ENCODE measurements around the gene CDKAL1. TPM values are rescaled to one million over a fixed set of nuclear protein-coding genes. Genes with fewer than 3 reads are reported as not detected.
"Not testable (repeated sequence)": the region's sequence is repeated elsewhere in the genome, so short reads cannot be mapped to it uniquely, and the experiment has no call there.

CDKAL1 gene
- total RNA-seq, 2 experiments from 2014 or later: 20.4 TPM

DNA sequence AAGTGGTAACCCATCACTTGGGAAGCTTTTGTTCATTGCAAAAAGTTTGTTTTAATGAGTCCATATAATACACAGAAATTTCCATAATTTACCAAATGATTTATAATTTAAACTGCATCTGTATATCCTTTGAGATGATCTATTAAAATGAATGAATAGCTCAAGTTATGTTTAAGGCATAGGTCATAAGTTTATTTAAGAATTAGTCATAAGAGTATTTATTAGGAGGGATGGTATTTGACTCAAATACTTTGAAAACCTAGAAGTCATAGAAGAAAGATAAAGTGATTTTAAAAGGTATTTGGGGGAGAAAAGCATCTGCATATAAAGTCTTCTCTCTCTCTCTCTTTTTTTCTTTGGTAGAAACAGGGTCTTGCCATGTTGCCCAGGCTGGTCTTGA, 388.5 kb downstream of the CDKAL1 start:
- no peak overlapping the region for H3K27ac Mint-ChIP-seq
- DNase-seq: no peak
- intact Hi-C loops (cut with micrococcal nuclease): loop anchor here (5.0 kb wide), 1 partner anchor 85 kb away; no protein-coding TSS in a partner anchor
- H3K4me3 Mint-ChIP-seq: no peak overlapping the region
- peaks cover 20% of the 10 kb centered on the region for H3K4me1 Mint-ChIP-seq (ENCODE audit: low read depth)
- CTCF ChIA-PET: no interaction called here
- H3K36me3 Mint-ChIP-seq (ENCODE audit: low read depth): peaks cover 13% of the 10 kb centered on the region
- H3K27me3 Mint-ChIP-seq (ENCODE audit: low read depth): no peaks in the 10 kb centered on the region
- H3K9me3 Mint-ChIP-seq: no peaks in the 10 kb centered on the region

DNA sequence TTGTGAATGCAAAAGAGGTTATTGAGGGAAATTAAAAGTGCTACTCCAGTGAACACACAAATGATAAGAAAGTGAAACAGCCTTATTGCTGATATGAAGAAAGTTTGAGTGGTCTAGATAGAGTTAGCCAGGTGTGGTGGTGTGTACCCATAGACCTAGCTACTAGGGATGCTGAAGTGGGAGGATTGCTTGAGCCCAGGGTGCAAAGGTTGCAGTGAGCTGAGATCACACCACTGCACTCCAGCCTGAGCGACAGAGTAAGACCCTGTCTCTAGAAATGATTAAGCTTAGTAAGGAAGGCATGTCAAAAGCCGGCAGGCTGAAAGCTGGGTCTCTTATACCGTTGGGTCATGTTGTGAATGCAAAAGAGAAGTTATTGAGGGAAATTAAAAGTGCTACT, 389.8 kb downstream of the CDKAL1 start:
- intact Hi-C loops (cut with micrococcal nuclease): loop anchor here (5.0 kb wide), 1 partner anchor 87 kb away; no protein-coding TSS in a partner anchor
- not testable (repeated sequence) for H3K9me3 Mint-ChIP-seq; H3K27ac Mint-ChIP-seq; H3K4me3 Mint-ChIP-seq; H3K27me3 Mint-ChIP-seq (ENCODE audit: low read depth); DNase-seq
- CTCF ChIA-PET: interaction anchor here (1.2 kb wide), 1 partner anchor 665 kb away, joined by 3 read pairs; no protein-coding TSS in a partner anchor
- peaks cover 12% of the 10 kb centered on the region for H3K36me3 Mint-ChIP-seq (ENCODE audit: low read depth)
- peaks cover 14% of the 10 kb centered on the region for H3K4me1 Mint-ChIP-seq (ENCODE audit: low read depth)

DNA sequence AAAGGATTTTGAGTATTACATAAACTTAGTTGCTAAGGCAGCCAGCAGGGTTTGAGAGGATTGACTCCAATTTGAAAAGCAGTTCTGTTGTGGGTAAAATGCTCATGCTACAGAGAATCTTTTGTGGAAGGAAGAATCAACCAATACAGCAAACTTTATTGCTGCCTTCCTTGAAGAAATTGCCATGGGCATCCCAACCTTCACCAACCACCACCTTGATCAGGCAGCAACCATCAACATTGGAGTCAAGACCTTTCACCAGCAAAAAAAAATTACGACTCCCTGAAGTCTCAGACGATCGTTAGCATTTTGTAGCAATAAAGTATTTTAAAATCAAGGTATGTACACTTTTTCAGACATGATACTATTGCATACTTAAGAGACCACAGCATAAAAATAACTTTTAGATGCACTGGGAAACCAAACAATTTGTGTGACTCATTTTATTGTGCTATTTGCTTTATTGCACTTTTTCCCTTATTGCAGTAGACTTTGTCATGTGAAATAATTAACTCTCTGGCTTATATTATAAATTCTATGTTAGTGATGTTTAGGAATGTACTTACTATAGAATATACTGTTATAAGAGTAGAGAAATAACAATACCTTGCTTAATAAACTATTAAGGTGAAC, 390.8 kb downstream of the CDKAL1 start:
- no peak for DNase-seq
- intact Hi-C loops (cut with micrococcal nuclease): loop anchor here (5.0 kb wide), 1 partner anchor 88 kb away; no protein-coding TSS in a partner anchor
- CTCF ChIA-PET: no interaction called here
- Mint-ChIP-seq H3K9me3 (no peaks in the 10 kb centered on the region), H3K36me3 (ENCODE audit: low read depth) (peaks cover 12% of the 10 kb centered on the region), H3K27me3 (ENCODE audit: low read depth) (no peaks in the 10 kb centered on the region), H3K4me1 (ENCODE audit: low read depth) (peaks cover 6% of the 10 kb centered on the region), H3K4me3 (no peak overlapping the region), H3K27ac (no peak overlapping the region)

DNA sequence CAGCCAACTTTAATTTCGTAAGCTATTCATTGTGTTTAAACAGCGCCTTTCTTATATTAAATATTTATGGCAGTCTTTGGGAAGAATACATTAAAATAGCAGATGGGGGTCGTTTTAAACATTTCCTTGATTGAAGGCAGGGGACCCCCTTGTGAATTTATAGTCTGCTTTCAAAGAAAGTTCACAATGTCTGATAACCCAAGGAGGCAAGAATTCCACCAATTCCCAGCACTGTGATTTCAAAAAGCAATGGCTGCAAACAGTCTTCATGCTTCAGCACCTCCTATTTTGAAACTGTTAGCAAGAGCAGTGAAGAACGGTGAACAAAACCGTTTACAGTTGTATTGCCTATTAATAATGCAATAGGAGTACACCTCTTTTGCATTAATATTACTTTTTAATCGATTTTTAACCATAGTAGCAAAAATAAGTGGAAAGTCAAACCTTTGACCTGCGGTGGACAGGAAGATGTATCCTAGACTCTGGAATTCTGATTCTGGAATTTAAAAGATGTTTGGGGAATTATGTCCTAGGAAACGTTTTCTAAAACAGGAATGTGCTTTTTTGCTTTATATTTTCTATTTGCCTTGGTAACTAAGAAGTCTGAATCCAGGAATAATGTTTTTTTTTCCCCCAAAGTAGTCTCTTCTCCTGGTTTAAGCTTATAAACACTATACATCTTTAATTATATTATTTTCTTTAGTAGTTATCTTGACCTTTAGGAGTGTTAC, 393.0 kb downstream of the CDKAL1 start:
- CTCF ChIA-PET: interaction anchor here (0.6 kb wide), 1 partner anchor 352 kb away, joined by 3 read pairs; no protein-coding TSS in a partner anchor
- no peaks in the 10 kb centered on the region for H3K9me3 Mint-ChIP-seq
- H3K4me1 Mint-ChIP-seq (ENCODE audit: low read depth): no peaks in the 10 kb centered on the region
- no peak overlapping the region for H3K27ac Mint-ChIP-seq
- intact Hi-C loops (cut with micrococcal nuclease): no loop called here
- H3K4me3 Mint-ChIP-seq: no peak overlapping the region
- no peaks in the 10 kb centered on the region for H3K27me3 Mint-ChIP-seq (ENCODE audit: low read depth)
- H3K36me3 Mint-ChIP-seq (ENCODE audit: low read depth): peaks cover 9% of the 10 kb centered on the region
- DNase-seq: no peak

DNA sequence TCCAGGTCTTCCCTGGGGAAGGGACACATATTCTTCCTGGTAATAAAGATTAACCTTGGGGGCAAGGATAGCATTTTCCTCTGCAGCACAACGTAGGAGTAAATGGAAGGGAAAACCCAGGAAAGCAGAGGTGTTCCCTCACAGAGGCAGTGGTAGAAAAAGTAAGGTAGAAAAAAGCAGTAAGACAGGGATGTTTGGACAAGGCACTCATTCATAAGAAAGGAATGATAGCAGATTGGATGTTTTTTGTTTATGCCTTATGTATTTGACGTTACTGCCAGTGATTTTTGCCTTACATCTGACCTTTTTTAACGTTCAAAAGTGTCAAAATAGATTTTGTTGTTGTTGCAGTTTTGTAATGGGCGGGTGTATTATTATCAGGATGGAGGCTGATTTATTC, 395.0 kb downstream of the CDKAL1 start:
- CTCF ChIA-PET: no interaction called here
- no peak for DNase-seq
- no peak overlapping the region for H3K27ac Mint-ChIP-seq
- intact Hi-C loops (cut with micrococcal nuclease): no loop called here
- no peaks in the 10 kb centered on the region for H3K4me1 Mint-ChIP-seq (ENCODE audit: low read depth)
- H3K4me3 Mint-ChIP-seq: no peak overlapping the region
- H3K27me3 Mint-ChIP-seq (ENCODE audit: low read depth): no peaks in the 10 kb centered on the region
- H3K36me3 Mint-ChIP-seq (ENCODE audit: low read depth): peaks cover 4% of the 10 kb centered on the region
- no peaks in the 10 kb centered on the region for H3K9me3 Mint-ChIP-seq

DNA sequence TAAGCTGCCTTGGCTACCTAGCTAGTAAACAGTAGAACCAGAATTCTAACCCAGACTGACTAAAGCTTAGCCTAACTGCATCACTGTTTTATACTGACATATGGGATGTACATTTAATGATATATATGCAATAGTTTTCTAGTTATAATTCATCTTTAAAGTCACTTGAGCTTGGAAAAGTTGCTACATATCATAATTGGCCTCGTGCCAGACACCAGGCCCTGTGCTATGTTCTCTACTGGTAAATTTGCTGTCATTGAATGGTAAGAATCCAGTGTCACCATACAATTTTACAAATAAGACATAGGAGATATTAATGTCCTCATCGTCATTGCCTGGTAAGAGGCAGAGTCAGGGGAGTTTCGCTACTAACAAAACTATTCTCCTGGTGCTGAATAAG, 396.8 kb downstream of the CDKAL1 start:
- H3K4me3 Mint-ChIP-seq: no peak overlapping the region
- no peak overlapping the region for H3K27ac Mint-ChIP-seq
- no peaks in the 10 kb centered on the region for H3K9me3 Mint-ChIP-seq
- CTCF ChIA-PET: no interaction called here
- intact Hi-C loops (cut with micrococcal nuclease): no loop called here
- no peaks in the 10 kb centered on the region for H3K4me1 Mint-ChIP-seq (ENCODE audit: low read depth)
- no peaks in the 10 kb centered on the region for H3K27me3 Mint-ChIP-seq (ENCODE audit: low read depth)
- no peak for DNase-seq
- H3K36me3 Mint-ChIP-seq (ENCODE audit: low read depth): peaks cover 9% of the 10 kb centered on the region

DNA sequence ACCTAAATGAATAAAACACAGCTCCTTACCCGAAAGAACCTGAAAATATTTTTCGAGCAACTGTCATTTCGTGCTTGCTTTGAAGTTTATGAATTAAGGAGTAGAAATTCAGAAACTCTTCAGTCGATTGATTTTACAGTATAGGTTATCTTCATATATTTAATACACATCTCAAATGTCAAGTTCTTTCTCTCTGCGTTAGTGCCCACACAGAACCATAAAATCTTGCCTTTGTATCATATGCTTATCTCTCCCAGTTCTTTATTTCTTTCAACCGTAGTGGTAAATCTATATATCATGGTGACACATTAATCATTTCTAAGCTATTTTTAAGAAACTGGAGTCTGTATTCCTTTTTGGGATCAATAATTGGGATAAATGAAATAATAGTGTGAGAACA, 397.5 kb downstream of the CDKAL1 start:
- DNase-seq: no peak
- no peaks in the 10 kb centered on the region for H3K4me1 Mint-ChIP-seq (ENCODE audit: low read depth)
- intact Hi-C loops (cut with micrococcal nuclease): no loop called here
- H3K36me3 Mint-ChIP-seq (ENCODE audit: low read depth): peaks cover 10% of the 10 kb centered on the region
- CTCF ChIA-PET: interaction anchor here (0.6 kb wide), 1 partner anchor 32 kb away, joined by 3 read pairs; no protein-coding TSS in a partner anchor
- H3K27me3 Mint-ChIP-seq (ENCODE audit: low read depth): no peaks in the 10 kb centered on the region
- no peaks in the 10 kb centered on the region for H3K9me3 Mint-ChIP-seq
- H3K27ac Mint-ChIP-seq: no peak overlapping the region
- no peak overlapping the region for H3K4me3 Mint-ChIP-seq

DNA sequence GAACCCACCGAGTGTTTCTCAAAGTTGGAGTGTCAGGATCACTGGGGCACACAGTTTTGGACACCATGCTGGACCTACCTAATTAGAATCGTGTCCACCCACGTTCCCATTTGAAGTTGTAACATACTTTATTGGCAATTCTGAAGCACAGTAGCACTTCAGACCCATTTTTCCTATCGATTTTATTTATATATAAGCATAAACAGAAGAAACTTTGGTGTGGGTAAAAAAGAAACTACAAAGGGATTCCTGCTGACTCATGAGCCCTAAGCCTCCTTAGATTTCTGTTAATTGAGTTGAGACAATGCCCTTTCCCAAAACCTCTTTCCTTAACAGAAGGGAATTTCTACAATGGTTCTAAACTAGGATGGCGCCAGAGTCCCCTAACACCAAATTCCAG, 398.0 kb downstream of the CDKAL1 start:
- CTCF ChIA-PET: interaction anchor here (0.6 kb wide), 1 partner anchor 31 kb away, joined by 3 read pairs; no protein-coding TSS in a partner anchor
- H3K4me1 Mint-ChIP-seq (ENCODE audit: low read depth): no peaks in the 10 kb centered on the region
- H3K4me3 Mint-ChIP-seq: no peak overlapping the region
- intact Hi-C loops (cut with micrococcal nuclease): no loop called here
- H3K36me3 Mint-ChIP-seq (ENCODE audit: low read depth): peaks cover 11% of the 10 kb centered on the region
- no peak overlapping the region for H3K27ac Mint-ChIP-seq
- no peak for DNase-seq
- H3K27me3 Mint-ChIP-seq (ENCODE audit: low read depth): no peaks in the 10 kb centered on the region
- no peaks in the 10 kb centered on the region for H3K9me3 Mint-ChIP-seq

DNA sequence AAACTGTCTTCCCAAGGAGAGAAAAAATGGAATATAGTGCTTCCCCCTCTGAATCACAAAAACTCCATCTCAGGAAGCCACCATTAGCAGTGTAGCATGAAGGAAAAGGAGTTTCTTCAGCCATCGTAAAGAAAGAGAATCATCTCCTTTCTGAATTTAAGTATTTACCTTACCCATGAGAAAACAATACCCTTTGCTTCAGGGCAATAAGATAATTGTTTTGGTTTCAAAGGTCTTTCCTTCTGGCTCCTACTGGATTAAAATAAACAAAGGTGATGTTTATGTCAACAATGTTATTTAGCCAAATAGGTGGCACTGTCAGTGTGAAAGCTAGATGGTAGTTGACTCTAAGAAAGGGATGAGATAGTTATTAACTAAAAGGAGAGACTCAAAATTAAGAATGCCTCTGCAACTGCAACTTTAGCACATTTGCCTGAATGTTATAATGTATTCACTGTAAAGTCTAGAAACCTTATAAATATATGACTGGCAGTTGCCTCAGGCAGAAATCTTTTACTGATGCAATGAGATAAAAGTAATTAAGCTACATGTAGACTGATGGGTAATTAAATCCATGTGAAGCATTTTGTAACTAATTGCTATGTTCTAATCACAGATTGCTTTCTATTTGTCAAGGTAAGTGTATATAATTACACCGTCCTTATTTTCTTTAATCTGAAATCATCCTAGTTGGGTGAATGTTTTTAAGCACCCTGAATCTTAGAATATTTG, 399.0 kb downstream of the CDKAL1 start:
- no peak overlapping the region for H3K27ac Mint-ChIP-seq
- H3K36me3 Mint-ChIP-seq (ENCODE audit: low read depth): peaks cover 16% of the 10 kb centered on the region
- H3K27me3 Mint-ChIP-seq (ENCODE audit: low read depth): no peaks in the 10 kb centered on the region
- no peak overlapping the region for H3K4me3 Mint-ChIP-seq
- H3K9me3 Mint-ChIP-seq: no peaks in the 10 kb centered on the region
- no peaks in the 10 kb centered on the region for H3K4me1 Mint-ChIP-seq (ENCODE audit: low read depth)
- intact Hi-C loops (cut with micrococcal nuclease): no loop called here
- DNase-seq: no peak
- CTCF ChIA-PET: no interaction called here

DNA sequence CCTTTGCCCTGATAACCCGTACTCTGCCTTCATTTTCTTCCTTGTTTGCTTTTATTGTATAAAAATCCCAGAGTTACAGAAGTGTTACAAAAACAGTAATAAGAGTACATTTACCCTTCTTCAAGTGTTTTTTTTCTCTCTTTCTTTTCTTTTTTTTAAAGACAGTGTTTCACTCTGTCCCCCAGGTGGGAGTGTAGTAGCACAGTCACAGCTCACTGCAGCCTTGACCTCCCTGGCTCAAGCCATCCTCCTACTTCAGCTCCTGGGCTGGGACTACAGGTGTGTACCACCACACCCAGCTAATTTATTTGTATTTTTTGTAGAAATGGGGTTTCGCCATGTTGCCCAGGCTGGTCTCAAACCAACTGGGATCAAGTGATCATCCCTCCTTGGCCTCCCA, 402.7 kb downstream of the CDKAL1 start:
- Mint-ChIP-seq H3K36me3 (ENCODE audit: low read depth) (peaks cover 26% of the 10 kb centered on the region), H3K27ac (no peak overlapping the region), H3K9me3 (peaks cover 3% of the 10 kb centered on the region), H3K4me1 (ENCODE audit: low read depth) (no peaks in the 10 kb centered on the region), H3K4me3 (no peak overlapping the region), H3K27me3 (ENCODE audit: low read depth) (no peaks in the 10 kb centered on the region)
- intact Hi-C loops (cut with micrococcal nuclease): no loop called here
- DNase-seq: no peak
- CTCF ChIA-PET: no interaction called here

DNA sequence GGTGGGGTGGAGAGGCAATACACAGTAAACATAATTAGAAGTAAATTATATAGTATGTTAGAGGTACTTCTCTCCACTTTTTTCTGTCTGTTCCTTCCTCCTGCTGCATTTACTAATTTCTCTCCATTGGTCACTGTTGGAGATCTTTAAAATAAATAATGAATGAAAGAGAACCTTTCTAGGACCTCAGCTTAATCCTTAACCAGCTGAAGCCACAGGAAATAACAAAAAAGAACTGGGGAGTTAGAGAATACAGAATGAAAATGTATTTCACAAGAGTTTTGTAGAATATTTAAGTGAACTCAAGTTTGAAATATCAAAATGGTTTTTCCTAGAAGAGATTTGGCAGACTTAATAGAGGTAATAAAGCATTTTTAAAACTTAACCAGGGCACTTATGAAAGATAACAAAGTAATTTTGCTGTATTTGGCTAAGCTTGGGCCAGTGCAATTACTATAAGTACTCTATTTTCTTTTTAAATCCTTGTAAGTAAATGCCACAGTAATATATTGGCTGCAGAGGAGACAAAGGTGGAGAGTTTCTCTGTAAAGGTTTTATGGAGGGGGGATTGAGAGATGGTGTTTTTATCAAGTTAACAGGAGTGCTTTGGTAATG, 405.0 kb downstream of the CDKAL1 start:
- Mint-ChIP-seq H3K4me3 (no peak overlapping the region), H3K4me1 (ENCODE audit: low read depth) (no peaks in the 10 kb centered on the region), H3K27me3 (ENCODE audit: low read depth) (no peaks in the 10 kb centered on the region), H3K9me3 (peaks cover 13% of the 10 kb centered on the region), H3K27ac (no peak overlapping the region), H3K36me3 (ENCODE audit: low read depth) (peaks cover 29% of the 10 kb centered on the region)
- intact Hi-C loops (cut with micrococcal nuclease): no loop called here
- DNase-seq: no peak
- CTCF ChIA-PET: no interaction called here

DNA sequence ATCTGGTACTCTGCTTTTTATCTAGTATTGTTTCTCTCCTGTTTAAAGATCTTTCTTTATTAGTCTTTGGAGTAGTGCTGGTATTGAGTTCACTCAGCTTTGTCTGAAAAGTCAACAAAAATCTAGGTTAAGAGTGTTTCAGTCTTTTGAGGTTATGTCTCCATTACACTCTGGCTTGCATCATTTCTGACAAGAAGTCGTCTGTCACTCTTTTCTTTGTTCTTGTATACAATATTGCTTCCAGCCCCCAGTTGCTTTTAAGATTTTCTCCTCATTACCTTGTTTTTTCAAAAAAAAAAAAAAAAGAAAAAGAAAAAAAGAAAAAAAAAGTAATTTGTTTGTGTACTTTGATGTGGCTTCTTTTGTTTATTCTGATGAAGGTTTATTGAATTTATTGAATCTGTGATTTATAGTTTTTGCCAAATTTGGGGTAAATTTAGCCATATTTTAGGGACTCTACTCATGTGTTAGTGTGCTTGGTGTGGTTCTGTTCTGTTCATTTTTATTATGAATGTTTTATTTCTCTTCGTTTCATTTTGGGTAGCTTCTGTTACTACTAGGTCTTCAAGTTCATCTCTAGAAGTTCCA, 408.9 kb downstream of the CDKAL1 start:
- CTCF ChIA-PET: no interaction called here

More for the DNA sequence above, 408.9 kb downstream of the CDKAL1 start:
- H3K9me3 Mint-ChIP-seq: peaks cover 13% of the 10 kb centered on the region
- H3K36me3 Mint-ChIP-seq (ENCODE audit: low read depth): peaks cover 17% of the 10 kb centered on the region
- no peak overlapping the region for H3K4me3 Mint-ChIP-seq
- no peak overlapping the region for H3K27ac Mint-ChIP-seq
- intact Hi-C loops (cut with micrococcal nuclease): no loop called here
- H3K27me3 Mint-ChIP-seq (ENCODE audit: low read depth): no peaks in the 10 kb centered on the region
- no peaks in the 10 kb centered on the region for H3K4me1 Mint-ChIP-seq (ENCODE audit: low read depth)
- no peak for DNase-seq
